ENCODE measurements around the gene AFF3.

The AFF3 gene

DNA sequence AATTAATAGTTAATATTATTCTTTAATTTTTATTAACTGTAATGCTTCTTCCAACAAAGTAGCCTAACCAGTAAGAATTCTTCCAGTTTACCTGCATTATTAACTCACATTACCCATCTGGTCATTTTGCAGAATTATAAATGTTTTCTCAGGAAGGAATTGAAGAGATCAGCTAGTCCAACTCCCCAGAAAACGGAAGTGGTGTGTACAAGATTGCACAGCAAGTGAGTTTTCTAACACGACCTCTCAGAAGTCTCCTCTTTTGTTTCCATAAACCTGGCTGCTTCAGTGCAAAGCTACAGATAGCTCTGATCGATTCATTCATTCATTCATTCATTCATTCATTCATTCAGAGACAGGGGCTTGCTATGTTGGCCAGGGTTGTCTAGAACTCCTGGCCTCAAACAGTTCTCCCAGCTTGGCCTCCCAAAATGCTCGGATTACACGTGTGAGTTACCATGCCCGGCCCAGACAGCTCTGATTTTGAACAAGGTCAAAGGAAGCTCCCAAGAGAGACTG is 523.8 kb downstream of the AFF3 start:
- DNase-seq = no peak

DNA sequence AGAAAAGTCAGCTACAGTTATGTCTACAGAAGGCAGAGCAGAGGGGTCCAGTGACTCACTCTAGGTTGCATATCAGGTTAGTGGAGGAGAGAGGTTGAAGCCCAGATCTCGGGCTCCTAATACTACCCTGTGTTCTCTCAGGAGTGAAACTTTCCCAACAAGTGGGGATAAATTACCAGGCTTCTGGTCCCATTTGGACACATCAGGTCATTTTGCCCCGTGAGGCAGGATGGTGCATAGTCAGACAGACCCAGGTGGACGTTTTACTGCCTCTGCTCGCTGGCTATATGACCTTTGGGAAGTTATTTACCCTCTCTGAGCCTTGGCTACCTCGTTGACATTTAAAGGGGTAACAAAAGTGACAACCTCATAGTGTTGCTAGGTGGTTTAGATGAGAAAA is 524.6 kb downstream of the AFF3 start:
- DNase-seq = no peak

DNA sequence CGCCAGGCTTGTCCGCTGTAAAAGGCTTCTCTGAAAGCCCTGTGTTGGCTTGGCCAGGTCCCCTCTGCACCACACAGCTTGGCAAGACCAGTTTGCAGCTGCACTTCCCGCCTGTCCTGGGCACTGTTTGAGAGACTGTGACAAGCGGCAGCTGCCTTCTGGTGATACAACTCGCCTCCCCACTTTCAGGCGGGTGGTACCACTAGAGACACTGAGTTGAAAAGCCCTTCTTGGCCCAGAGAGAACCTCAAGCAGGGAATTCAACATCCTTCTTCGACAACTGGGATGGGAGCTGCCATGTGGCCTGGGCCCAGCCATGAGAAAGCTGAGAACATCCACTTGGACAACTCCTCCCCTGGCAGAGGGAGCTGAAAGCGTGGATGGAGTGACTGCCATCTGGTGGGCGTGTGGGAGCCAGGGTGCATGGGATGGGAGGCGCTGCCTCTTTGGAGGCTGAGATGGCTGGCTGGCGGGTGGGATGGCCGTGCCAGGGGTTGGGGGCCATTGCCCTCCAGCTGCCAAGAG is 527.1 kb downstream of the AFF3 start:
- DNase-seq = no peak

DNA sequence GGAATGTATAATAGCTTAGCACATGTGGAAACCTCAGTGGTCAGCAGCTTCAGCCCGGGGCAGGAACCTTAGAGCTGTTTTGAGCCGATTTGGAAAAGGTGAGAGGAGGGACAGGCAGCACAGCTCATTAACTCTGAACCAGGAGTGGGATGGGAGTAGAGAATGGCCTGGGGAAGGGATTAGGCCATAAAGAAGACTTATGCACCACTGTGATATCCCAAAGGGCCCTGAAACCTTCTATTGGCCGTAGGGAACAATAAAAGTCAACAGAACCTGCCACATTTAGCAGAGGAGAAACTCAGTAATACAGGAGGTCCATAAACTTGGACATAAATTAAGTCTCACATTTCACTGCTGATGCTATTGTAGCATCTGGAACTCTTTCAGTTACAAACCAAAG is 528.4 kb downstream of the AFF3 start:
- no peak for DNase-seq

DNA sequence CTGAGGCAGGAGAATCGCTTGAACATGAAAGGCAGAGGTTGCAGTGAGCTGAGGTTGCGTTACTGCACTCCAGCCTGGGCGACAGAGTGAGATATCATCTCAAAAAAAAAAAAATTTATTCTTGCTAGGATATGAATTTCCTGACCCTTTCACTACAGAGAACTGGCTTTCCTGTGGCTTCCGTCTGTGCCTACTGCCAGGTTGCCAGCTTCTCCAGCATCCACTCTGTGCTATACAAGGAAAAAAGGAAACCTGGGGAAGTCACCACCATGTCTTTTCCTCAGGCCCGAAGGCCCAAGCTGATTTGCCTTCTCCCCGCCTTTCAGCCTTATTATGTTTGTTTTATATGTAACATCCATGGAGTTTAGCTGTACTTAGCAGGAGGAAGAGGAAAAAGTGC is 530.6 kb downstream of the AFF3 start:
- no peak for DNase-seq

DNA sequence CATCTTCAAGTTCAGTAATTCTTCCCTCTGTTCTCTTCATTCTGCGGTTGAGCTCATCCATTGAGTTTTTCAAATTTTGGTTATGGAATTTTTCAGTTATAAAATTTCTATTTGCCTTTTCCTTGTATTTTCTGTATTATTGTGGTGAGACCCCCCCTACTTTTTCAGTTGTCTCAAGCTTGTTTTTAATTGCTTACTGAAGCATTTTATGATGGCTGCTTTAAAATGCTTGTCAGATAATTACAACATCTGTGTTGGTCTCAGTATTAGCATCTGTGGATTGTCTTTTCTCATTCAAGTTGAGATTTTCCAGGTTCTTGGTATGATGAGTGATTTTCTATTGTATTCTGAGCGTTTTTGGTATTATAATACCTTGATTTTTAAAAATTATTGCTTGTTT is 531.4 kb downstream of the AFF3 start:
- DNase-seq = no peak

DNA sequence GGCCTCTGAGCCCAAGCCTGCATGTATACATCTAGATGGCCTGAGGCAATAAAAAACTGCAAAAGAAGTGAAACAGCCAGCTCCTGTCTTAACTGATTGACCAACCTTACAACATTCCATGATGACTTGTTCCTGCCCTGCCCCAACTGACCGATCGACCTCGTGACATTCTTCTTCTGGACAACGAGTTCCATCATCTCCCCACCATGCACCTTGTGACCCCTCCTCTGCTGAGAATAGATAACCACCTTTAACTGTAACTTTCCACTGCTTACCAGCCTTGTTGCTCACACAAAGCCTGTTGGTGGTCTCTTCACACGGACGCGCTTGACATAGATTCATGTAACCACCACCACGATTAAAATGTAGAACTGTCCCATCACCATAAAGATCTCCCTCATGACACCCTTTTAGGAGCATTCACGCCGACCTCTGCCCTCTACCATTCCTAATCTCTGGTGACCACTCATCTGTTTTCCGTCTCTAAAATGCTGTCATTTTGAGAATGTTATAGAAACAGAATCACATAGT is 532.5 kb downstream of the AFF3 start:
- DNase-seq = no peak

DNA sequence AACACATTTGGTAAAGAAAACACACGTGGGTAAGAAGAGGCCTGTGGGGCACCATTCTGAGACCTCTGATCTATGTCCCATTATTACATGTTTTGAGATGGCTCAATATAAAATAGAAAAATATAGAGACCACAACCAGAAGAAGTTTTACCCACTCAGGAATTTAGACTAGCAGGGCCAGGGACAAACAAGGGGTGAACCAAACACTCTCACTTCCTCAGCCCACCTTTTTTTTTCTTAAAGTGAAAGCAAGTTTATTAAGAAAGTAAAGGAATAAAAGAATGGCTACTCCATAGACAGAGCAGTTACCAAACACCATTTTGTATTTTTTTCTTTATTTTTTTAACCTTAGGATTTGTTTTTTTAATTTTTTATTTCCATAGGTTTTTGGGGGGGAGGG is 533.5 kb downstream of the AFF3 start:
- no peak for DNase-seq

DNA sequence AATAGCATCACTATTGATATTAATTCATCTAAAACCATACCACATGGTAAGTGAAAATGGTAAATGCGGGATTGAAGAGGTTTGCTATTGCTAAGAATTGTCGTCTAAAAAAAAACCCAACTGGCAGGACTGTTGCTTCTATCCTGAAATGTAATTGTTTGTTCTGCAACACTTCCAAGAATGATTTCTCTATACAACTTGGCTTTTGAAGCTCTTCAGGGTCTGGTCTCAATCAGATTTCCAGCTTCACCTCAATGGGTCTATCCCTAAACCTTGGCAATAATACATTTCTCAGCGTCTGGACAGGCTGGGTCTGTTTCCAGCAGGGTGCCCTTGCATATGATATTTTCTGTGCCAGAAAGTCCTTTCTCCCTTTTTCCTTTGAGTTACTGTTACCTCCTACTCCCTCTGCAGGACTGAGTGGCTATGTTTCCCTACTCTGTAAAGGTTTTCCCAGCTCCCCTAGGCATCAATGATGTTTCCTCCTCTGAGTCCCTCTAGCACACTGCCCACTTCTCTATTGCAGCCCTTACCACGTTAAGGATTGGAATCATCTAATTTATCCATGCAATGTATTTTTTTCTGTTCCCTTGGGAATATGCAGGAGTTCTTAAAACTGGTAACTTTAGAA is 534.4 kb downstream of the AFF3 start:
- no peak for DNase-seq

DNA sequence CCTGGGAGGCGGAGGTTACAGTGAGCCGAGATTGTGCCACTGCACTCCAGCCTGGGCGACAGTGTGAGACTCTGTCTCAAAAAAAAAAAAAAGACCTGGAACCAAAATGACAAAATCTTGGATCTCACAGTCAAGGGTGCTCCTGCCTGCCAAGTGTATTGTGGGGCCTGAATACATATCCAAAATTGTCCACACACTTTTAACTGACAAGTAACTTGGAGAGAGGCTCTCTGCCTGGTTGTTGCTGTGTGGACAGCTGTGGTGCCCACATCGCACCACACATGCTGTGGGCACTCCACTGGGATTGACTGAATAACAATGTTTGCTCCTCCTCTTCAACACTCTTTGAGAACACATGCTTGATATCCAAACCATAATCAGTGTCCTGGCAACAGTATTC is 534.9 kb downstream of the AFF3 start:
- DNase-seq = no peak

DNA sequence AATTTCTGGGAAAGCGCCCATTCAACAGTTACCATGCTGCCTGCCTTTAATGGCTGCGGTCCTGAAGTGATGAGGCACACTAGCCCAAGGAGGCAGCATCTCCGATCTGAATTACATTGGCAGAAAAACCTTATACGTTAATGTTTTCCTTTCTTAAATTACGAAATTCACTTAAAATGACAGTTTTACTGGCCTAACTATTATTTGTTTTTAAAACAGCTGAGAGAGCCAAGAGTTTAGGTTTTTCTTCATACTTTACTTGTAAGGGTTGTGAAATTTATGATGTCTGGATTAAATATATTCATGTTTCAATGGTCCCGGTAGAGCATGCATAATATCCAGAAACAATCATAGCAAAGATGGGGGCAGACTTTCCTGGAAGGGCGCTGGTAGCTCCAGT is 537.4 kb downstream of the AFF3 start:
- DNase-seq = no peak

DNA sequence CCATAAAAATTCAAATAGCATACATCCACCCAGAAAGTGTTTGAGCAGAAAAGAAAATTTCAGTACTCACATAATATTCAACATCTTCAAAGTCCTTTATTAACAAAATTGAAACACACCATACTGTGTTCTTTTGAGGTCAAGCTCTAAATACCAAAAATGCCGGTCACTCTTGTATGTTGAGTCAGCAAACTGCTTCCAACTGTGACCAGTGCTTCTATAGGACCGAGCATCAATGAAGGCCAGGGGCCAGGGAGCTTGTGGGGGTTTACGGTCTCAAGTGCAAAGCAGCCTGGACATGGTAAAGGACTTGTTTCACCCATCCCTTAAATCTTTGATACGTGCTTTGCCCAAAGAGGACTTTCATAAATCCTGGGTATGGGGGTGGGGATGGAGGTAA is 539.9 kb downstream of the AFF3 start:
- no peak for DNase-seq

DNA sequence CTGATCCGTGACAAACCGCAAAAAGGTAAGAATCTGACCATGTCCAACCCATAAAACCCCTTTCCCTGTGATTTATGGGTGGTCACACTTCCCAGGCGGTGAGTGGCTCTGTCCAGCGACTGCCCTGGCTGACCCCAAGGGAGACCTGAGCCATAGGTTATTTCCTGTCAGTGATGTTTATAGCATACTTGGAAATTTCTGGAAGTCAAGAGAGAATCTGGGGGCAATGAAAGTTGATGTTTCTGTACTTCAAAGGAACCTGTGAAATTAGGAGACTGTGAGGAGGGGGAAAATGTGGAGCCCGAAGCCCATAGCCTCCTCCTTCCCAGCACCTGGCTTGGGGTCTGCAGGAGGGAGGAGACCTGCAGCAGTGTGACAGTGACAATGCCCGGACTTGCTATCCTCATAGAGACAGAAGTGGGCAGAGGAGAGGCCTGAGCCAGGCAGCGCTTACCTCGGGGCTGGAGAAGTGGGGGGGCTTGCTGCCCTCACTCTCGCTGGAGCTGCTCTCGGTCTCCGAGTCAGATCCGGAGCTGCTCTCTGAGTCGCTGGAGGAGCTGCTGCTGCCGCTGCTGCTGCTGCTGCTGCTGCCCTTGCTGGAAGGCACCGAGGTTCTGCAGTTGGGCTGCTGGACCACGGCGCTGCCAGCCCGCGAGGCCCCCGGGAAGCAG is 541.3 kb downstream of the AFF3 start:
- no peak for DNase-seq

DNA sequence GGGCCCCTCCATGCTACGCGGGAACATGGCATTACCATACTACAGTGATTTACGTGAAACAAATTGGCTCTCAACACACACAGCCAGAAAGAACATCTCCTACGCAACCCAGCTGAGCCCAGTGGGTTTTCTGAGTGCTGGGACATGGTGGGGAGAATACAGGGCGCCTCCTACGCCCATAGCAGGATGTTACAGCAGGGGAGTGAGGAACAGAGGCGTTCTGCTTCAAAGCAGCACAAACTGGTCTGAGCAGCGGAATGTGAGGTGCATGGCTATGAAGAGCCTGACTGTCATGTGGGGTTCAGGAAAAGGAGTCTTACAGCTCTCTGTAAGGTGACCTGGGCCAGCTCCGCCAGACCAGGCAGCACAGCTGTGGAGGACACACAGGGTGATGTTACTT is 543.9 kb downstream of the AFF3 start:
- DNase-seq = no peak

DNA sequence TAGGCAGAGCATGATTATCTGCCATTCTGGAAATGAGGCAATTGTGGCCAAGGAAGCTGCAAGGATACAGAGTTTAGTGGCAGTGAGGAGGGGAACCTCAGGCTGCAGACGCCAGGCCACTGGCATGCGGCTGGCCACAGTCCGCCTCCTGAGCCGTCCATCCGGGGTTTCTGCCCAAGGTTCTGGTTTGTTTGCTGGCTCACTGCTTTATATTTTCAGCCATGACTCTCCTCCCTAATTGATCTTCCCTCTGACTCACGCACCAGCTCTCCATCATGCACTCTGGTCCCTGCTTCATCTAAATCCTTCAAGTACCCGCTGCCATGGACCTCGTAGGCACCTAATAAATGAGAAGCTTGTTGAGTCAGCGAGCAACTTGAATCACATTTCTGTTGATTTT is 544.8 kb downstream of the AFF3 start:
- DNase-seq = no peak

DNA sequence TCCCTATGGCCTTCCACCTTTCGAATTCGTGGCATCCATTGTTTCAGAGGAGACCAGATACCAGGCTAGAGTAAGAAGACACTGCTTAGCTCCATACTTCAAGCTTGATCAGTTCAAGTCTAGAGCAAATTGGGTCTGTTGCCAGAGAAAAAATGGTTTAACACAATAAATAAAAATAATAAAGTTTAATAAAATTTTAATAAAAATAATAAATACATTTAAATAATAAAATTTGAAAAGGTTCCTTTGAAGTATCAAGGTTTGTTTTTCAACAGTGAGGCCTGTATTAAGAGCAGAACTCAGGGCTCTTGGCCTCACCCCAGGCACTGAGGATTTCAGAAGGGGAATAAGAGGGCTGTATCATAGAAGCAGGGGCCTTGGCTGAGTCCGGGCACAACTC is 547.0 kb downstream of the AFF3 start:
- no peak for DNase-seq

DNA sequence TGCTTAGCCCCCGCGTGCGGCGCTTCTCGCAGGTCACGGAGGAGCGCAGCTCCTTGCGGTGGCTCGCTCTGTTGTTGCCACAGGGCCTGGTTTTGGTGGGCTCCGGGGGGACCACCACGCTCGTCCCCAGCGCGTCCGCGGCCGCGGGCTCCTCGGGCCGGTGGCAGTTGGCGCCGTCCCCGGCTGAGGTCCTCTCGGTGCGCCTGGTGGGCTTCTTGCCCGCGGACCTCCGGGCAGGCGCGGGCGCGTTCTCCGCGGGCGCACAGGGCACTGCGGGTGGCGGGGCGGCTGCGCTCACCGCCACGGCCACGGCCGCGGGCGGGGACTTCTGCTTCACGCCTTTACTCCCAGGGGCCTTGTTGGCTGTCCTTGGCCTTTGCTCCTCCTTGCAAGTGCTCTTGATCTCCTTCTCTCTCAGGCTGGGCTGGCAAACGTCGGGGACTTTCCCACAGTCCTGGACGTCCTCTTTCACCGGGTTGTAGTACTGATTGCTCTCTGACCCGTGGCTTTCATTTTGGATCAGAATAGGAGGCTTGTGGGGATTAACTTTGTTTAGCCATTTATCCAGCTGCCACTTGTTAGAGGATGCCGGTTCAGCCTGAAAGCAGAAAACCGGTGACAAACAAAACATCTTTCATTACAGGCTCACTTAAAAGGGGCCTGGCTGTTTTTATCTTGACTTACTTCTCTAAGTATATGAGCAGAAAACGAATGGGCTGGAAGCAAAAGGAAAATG is 548.5 kb downstream of the AFF3 start:
- DNase-seq = no peak

DNA sequence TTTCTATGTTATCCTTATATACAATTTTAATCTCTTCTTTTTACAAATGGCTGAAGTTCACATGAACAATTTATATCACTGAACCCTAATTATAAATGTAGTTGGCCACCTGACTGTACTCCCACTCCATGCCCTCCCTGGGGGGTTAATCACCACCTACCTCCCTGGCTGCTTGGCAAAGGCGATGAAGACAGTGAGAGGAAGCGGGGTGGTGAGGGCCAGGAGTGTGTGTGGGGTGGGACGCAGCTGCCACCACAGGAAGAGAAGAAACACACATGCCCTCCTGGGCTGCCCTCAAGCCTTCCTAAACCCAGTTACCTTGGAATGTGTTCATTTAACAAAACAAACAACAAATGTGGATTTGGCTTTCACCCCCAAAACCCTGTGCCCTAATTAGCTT is 565.6 kb downstream of the AFF3 start:
- DNase-seq = no peak

DNA sequence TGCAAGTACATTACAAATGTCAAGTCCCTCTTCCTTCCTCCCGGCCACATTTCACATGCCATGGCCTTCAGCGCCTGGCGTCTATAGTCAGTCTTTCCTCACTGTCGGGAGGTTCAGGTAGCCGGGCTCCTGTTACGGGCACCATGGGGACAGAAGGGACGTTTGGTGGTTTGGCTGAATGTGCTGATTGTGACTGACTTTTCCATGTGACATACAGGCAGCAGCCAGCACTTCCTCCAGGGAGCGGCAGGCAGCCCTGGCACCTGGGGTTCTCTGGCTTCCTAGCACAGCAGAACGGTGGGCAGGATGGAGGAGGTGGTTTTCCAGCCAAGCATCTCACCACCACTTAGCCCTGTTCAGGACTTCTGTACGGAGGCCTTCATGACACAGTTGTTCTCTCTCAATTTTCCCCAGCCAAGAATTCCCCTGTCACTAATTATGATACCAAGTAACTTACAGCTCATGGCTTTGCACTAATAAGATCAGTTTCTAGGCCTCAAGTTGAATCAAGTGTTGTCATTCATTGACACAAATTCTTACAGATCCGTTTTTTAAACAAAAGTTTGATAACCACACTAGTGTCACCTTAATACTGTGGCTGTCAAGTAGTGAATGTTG is 568.6 kb downstream of the AFF3 start:
- DNase-seq = no peak

DNA sequence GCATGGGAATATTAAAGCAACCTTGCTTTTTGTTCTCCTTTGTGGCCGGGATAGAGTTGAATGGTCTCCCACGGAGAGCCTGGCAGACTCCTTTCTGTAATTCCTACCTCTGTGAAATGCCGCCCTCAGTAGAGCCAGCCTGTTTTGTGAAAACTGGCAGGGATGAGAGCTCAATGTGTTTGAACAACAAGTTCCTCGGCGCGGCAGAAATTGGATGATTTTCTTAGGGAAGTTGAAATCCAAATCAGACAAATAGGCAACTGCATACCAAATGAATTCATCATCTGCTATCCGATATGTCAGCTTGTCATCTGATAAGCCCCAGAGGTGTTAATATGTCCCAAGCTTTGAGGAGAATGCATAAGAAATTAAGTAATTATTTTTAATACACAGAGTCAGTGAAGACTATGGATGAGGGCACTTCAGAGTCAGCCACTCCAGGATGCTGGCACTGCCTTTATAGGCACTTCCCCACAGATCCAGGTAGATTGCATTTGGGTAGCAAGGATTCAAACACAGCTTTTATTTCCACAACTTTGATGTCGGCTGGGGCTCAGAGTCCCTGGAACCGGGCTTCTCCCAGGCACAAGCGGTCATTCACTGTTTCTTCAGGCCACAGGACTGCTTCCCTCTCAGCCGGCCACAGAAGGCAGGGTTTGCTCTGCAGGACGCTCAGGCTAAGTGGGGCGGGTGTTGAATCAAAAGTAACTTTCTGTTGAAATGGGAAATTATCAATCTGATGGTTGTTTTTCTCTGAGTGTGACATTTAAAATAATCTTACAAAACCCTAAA is 569.8 kb downstream of the AFF3 start:
- peak; percentile 20 for DNase-seq

DNA sequence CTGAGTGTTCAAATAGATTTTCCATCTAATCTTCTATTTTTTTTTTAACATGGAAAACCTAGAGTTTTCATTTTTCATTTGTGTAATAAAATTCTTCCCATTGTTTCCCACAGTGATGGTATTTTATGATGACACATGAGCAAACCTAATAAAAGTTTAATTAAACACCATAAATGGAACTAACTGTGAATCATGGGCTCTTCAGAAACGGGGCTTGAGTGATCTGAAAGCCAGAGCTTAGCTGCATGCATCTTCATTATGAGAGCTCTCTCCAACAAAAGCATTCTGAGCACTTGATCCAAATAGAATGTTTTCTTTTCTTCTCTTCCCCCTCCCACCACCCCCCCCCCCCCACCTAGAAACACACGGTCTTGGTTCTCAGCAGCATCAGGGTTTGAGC is 570.4 kb downstream of the AFF3 start:
- no peak for DNase-seq

DNA sequence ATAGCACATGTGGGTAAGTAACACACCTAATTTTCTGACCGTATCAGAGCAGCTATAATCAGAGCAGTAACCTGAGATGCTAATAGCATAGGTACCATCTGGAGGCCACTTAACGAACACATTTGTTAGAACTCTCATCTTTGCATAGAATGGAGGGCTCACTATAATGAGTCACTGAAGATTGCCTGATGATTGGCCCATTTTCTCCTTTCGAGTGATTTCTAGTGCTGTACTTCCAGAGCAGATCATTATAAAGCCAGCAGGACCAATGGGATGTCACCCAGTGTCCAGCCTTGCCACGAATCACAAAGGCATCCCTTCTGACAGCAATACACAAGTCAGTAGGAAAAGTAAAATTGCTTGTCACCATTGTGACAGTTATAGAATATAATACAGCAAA is 570.9 kb downstream of the AFF3 start:
- peak; percentile 89 for DNase-seq

Measured in NCI-H748 treated with DMSO at 0.1 percent for 48 hours (cell line).